Fibroblast of lung (primary cell): Measurements from ENCODE around the gene PODXL2. TPM values are rescaled to one million over a fixed set of nuclear protein-coding genes. Genes with fewer than 3 reads are reported as not detected.

Experiments used
- DNase-seq, 2 donors: peaks; one replicate each; pipeline versions ENCODE4 v3.0.0 to v3.0.0-alpha.2; 2010; ENCODE audit warnings: low read depth in 2 of 2
- H2AFZ ChIP-seq: 2 replicates; pipeline ENCODE4 v1.5.1; 2012; ENCODE audit warnings: low read length, control low read depth, inconsistent platforms
- H3K27ac ChIP-seq: 2 replicates; pipeline ENCODE4 v1.5.1; 2011; ENCODE audit warnings: low read length, control low read depth; ENCODE audit not compliant: insufficient read depth
- H3K27me3 ChIP-seq: 2 replicates; pipeline ENCODE4 v1.5.1; 2011; ENCODE audit warnings: mild to moderate bottlenecking, low read length; ENCODE audit not compliant: control insufficient read depth, insufficient read depth
- H3K36me3 ChIP-seq: 2 replicates; pipeline ENCODE4 v1.5.1; 2011; ENCODE audit warnings: low read length; ENCODE audit not compliant: control insufficient read depth, insufficient read depth
- H3K4me1 ChIP-seq: 2 replicates; pipeline ENCODE4 v1.5.1; 2011; ENCODE audit warnings: low read length; ENCODE audit not compliant: control insufficient read depth, insufficient read depth; ENCODE audit errors: extremely low read depth
- H3K4me2 ChIP-seq: 2 replicates; pipeline ENCODE4 v1.5.1; 2011; ENCODE audit warnings: low read length, control low read depth; ENCODE audit not compliant: insufficient read depth; ENCODE audit errors: extremely low read depth
- H3K4me3 ChIP-seq, 4 experiments: fragments of 200-600 bp in 1 of 4; sonication (generic) in 1 of 4; replicated peaks in 1 of 4; 2 replicates each; pipeline ENCODE4 v1.5.1; 2011 to 2016; ENCODE audit warnings: low read length in 4 of 4, low read depth in 3 of 4, mild to moderate bottlenecking in 3 of 4, control low read depth in 2 of 4, inconsistent platforms in 1 of 4, mixed read lengths in 1 of 4; ENCODE audit not compliant: insufficient read depth in 1 of 4; ENCODE audit errors: control extremely low read depth in 1 of 4
- H3K79me2 ChIP-seq: 2 replicates; pipeline ENCODE4 v1.5.1; 2012; ENCODE audit warnings: mild to moderate bottlenecking, low read length, inconsistent platforms; ENCODE audit not compliant: control insufficient read depth, insufficient read depth
- H3K9ac ChIP-seq: 2 replicates; pipeline ENCODE4 v1.5.1; 2011; ENCODE audit warnings: mild to moderate bottlenecking, low read length, control low read depth; ENCODE audit not compliant: insufficient read depth
- H3K9me3 ChIP-seq: 2 replicates; pipeline ENCODE4 v1.5.1; 2012; ENCODE audit warnings: low read depth, low read length; ENCODE audit not compliant: control insufficient read depth, insufficient read depth
- H4K20me1 ChIP-seq: 2 replicates; pipeline ENCODE4 v1.5.1; 2011; ENCODE audit warnings: low read length; ENCODE audit not compliant: control insufficient read depth, insufficient read depth; ENCODE audit errors: extremely low read depth
- EZH2 ChIP-seq: IDR thresholded peaks from 2 replicates; pipeline ENCODE4 v1.5.1; 2012; ENCODE audit warnings: low read length, control low read depth, mild to moderate bottlenecking; ENCODE audit errors: missing control alignments
- polyA plus RNA-seq, 2 donors: library from polyadenylated mRNA; depleted of rRNA in 1 of 2; stranded (reverse) in 1 of 2; unstranded in 1 of 2; fragments of >200 nt; gene quantifications; 2 replicates each; pipeline ENCODE4 v1.2.1, GENCODE V29; 2011 to 2012; ENCODE audit warnings: missing spikeins in 1 of 2
- total RNA-seq: library from RNA; depleted of rRNA; stranded (reverse); fragments of >200 nt; gene quantifications from 2 replicates; pipeline ENCODE4 v1.2.1, GENCODE V29; 2014
- TF ChIP-seq, protein P1 (sequence below), 2 donors: IDR thresholded peaks in 1 of 2; conservative IDR thresholded peaks in 1 of 2; 1 replicate in 1 of 2; 2 replicates in 1 of 2; pipeline ENCODE4 v1.5.1; 2011 to 2012; ENCODE audit warnings: low read length in 2 of 2, control low read depth in 1 of 2, inconsistent platforms in 1 of 2, low read depth in 1 of 2, mild to moderate bottlenecking in 1 of 2

Gene PODXL2
- total and polyA plus RNA-seq, 2 donors (not counting 1 experiment from before 2014, with no cell fraction given), result 0.50 to 0.98 TPM

DNA sequence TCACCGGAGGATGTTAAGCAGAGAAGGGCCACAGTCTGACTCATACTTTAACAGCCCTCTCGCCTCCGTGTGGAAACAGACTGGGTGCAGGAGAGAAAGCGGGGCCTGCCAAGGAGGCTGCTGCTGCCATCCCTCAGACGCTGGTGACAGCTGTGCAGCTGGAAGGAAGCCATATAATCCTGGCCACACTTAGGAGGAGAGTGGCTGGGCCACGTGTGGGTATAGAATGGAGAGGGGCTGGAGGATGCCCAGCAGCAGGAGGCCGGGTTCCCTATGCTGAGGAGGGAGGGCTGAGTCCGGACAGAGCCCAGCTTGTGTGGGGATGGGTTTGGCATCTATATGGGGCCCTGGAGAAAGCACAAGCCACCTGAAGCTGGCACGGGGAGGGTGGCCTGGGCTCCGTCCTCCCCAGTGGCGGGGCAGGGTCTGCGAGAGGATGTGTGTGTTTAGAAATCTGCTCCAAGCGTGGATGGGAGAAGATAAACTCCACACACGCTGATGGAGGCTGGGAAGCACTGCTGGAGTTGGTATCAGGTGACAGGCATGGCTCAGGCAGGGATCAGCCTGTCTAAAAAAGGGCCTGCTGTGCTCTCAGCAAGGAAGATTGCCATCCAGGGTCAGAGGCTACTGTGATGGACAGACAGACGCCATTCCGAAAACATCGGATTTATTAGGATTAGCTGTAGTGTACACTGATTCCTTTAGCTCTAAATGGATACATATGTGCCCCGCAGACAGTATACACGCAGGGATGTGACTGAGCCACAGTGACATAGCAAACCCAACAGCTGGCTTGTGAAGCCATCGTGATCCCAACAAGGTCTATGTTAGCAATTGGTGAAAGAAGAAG is 59.7 kb downstream of the PODXL2 start:
- Histone ChIP-seq H3K27ac (no peak overlapping the region), H3K36me3 (peaks cover 6% of the 10 kb centered on the region), H3K9ac (no peak overlapping the region), H3K79me2 (no peaks in the 10 kb centered on the region), H3K4me1 (peaks cover 27% of the 10 kb centered on the region), H2AFZ (no peak overlapping the region), H3K27me3 (no peaks in the 10 kb centered on the region), H4K20me1 (no peaks in the 10 kb centered on the region), H3K4me3 (no peak overlapping the region), H3K4me2 (peak overlapping the region; percentile 16), H3K9me3 (no peaks in the 10 kb centered on the region)
- TF ChIP-seq, protein P1, sequence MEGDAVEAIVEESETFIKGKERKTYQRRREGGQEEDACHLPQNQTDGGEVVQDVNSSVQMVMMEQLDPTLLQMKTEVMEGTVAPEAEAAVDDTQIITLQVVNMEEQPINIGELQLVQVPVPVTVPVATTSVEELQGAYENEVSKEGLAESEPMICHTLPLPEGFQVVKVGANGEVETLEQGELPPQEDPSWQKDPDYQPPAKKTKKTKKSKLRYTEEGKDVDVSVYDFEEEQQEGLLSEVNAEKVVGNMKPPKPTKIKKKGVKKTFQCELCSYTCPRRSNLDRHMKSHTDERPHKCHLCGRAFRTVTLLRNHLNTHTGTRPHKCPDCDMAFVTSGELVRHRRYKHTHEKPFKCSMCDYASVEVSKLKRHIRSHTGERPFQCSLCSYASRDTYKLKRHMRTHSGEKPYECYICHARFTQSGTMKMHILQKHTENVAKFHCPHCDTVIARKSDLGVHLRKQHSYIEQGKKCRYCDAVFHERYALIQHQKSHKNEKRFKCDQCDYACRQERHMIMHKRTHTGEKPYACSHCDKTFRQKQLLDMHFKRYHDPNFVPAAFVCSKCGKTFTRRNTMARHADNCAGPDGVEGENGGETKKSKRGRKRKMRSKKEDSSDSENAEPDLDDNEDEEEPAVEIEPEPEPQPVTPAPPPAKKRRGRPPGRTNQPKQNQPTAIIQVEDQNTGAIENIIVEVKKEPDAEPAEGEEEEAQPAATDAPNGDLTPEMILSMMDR (conservative IDR thresholded peaks at IDR 0.05 in 1 of 2, IDR thresholded peaks at IDR 0.05 in 1 of 2; ENCODE audit: low read depth in 1 of 2, low read length in 2 of 2), result no peak
- TF ChIP-seq EZH2, result no peak
- peak; percentile 55 to 67 for DNase-seq

DNA sequence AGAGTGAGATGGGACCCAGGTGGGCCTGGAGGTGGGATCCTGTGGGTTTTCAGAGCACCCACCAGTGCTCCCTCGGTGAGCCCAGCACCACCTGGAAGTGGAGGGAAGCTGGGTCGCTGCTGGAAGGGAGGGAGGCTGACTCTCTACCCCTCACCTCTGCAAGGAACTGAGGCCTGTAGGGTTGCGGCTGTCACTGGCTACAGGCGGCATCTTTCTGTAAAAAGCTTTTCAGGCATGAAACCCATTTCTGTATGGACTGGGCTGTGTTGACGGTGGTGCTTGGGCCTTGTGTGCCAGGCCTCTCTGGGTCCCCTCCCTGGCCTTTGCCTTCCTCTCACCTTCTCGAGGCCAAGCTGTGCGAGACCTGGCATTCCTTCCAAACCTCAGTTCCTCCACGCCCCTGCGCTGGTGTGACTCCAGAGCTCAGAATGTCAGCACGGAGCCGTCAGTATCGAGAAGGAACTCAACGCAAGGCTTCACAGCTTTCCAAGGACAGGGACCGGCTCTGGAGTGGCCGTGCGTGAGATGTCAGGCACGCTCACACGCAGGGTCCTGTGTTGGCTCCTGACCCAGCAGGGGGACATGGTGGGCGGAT is 60.4 kb downstream of the PODXL2 start:
- Histone ChIP-seq H3K9ac (no peak overlapping the region), H3K27me3 (no peaks in the 10 kb centered on the region), H3K4me2 (no peak overlapping the region), H3K9me3 (no peaks in the 10 kb centered on the region), H3K4me1 (peaks cover 27% of the 10 kb centered on the region), H3K4me3 (no peak overlapping the region), H3K27ac (peak overlapping the region; percentile 78), H3K36me3 (peaks cover 6% of the 10 kb centered on the region), H4K20me1 (no peaks in the 10 kb centered on the region), H2AFZ (no peak overlapping the region), H3K79me2 (no peaks in the 10 kb centered on the region)
- peak in 1 of 2 donors; percentile 16 for DNase-seq
- TF ChIP-seq EZH2, result no peak
- TF ChIP-seq, protein P1 (conservative IDR thresholded peaks at IDR 0.05 in 1 of 2, IDR thresholded peaks at IDR 0.05 in 1 of 2; ENCODE audit: low read depth in 1 of 2, low read length in 2 of 2), result no peak

DNA sequence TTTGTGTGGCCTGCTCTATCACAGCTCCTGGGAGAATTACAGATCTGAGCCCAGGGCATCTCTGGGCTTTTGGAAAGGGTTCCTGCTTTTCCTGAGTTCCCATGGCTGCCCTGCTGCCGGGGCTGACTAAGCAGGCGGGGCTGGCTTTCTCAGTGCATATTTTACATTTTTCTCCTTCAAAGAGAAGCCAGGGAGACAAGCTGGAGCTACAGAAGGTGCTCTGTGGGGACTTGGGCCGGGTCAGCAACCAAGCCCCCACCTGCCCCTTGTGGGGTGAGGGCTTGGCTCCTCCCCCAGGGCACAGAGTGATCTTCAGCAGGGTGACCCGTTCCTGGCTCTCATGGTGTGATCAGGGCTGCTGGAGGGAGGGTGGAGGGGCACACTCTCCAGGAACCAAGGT is 61.1 kb downstream of the PODXL2 start:
- Histone ChIP-seq H3K27me3 (no peaks in the 10 kb centered on the region), H3K4me2 (peak overlapping the region; percentile 65), H3K4me3 (no peak overlapping the region), H3K9ac (no peak overlapping the region), H3K4me1 (peaks cover 27% of the 10 kb centered on the region), H3K9me3 (no peaks in the 10 kb centered on the region), H2AFZ (no peak overlapping the region), H3K79me2 (no peaks in the 10 kb centered on the region), H4K20me1 (no peaks in the 10 kb centered on the region), H3K27ac (peak overlapping the region; percentile 78), H3K36me3 (peaks cover 9% of the 10 kb centered on the region)
- DNase-seq, result peak; percentile 49 to 82
- no peak for TF ChIP-seq EZH2
- TF ChIP-seq, protein P1 (conservative IDR thresholded peaks at IDR 0.05 in 1 of 2, IDR thresholded peaks at IDR 0.05 in 1 of 2; ENCODE audit: low read depth in 1 of 2, low read length in 2 of 2), result no peak
